Stimulated activated CD4-positive, alpha-beta T cell treated with anti-CD3 and anti-CD28 coated beads, TNF-alpha, amount 100 ng/mL, for 24 hours (primary cell): ENCODE results near the gene RCAN2.
"Not testable (repeated sequence)": the region's sequence is repeated elsewhere in the genome, so short reads cannot be mapped to it uniquely, and the experiment has no call there.

ENCODE experiments used
- DNase-seq, 3 experiments: peaks; one replicate each; pipeline ENCODE4 v3.0.0-alpha.2; 2020; ENCODE audit warnings: low read depth in 3 of 3

The RCAN2 gene

DNA sequence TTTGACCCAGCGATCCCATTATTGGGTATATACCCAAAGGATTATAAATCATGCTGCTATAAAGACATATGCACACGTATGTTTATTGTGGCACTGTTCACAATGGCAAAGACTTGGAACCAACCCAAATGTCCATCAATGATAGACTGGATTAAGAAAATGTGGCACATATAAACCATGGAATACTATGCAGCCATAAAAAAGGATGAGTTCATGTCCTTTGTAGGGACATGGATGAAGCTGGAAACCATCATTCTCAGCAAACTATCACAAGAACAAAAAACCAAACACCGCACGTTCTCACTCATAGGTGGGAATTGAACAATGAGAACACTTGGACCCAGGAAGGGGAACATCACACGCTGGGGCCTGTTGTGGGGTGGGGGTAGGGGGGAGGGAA is 103.5 kb downstream of the RCAN2 start:
- not testable (repeated sequence) for DNase-seq

DNA sequence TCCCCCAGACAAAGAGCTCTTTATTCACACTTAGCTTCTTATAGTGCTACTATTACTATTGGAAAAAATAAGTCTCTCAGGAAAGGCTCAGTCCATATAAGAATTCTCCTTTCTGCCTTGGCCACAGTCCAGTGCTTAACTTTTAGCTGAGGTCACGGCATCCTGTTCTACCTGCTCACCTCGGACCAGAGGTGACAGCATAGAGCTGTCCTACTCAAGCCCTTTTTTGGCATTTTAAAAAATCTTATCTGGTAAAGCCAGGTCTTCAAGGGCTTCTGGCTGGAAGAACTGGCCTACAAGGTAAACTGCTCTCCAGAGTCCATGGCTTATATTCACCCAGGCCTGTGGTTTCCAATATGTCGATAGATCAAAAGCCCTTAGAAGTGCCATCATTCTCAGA is 109.7 kb downstream of the RCAN2 start:
- no peak for DNase-seq

DNA sequence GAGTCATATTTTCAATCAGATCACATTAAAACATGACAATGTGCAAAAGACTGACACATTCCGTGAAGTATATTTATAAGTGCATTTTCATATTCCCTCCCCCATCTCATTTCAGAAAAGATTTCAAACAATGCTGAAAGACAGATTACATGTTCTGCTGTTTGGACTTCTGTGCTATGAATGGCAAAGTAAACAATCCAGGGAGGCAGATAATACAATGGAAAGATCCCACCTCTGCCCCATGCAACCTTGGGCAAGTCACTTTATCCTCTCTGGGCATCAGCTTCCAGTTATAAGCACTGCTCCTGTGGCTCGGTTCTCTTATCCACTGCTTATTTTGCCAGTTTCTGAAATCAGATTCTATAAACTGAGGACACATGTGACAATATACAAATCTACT is 110.2 kb downstream of the RCAN2 start:
- no peak for DNase-seq

DNA sequence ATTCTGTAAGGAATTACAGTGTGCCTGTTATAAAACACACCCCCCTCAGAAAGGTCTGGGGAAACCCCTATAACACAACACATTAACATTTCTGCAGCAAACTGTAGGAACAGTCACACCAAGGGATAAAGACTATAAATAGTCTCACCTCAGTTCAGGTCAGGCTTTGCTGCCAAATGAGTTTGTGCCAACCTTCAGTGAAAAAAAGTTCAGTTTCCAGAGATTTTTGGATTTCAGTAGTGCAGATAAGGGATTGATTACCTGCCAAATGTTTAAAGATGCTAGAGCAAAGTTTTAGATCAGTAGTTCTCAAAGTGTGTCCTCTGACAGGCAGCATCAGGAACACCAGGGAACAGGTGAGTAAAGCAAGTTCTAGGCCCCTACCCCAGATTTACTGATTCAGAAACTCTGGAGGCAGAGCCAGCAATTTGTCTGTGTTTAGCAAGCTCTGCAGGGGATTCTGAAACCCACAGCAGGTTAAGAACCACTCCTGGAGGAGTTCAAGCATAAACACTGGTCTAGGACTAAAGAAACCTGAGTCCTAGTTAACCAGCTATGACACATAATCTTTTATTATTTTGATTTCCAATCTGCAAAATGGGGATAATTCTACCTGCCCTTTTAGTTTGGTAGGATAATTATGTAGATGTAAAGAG is 111.0 kb downstream of the RCAN2 start:
- no peak for DNase-seq

DNA sequence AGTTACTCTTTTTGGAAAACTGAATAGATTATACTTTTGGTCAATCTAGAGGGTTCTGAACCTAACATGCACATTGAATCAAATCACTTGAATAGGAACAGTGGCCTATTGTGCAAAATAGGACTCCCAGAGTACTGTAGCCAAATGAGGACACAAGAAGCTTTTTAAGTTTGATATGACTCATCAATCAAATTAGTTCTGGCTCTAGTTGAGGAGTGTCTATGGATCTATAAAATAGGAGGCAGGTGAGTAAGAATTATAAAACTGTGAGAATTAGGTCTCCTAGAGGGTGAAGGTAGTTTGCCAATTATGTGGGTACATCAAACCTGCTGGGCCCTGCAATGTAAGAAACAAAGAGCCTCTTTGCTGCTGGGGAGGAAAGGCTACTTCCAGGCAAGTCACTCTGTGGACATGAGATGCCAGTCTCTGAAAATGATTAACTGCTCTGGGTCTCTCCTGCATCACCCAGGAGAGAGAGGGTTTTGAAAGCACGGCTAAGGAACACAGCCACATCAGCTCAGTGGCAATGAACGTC is 112.3 kb downstream of the RCAN2 start:
- DNase-seq = no peak

DNA sequence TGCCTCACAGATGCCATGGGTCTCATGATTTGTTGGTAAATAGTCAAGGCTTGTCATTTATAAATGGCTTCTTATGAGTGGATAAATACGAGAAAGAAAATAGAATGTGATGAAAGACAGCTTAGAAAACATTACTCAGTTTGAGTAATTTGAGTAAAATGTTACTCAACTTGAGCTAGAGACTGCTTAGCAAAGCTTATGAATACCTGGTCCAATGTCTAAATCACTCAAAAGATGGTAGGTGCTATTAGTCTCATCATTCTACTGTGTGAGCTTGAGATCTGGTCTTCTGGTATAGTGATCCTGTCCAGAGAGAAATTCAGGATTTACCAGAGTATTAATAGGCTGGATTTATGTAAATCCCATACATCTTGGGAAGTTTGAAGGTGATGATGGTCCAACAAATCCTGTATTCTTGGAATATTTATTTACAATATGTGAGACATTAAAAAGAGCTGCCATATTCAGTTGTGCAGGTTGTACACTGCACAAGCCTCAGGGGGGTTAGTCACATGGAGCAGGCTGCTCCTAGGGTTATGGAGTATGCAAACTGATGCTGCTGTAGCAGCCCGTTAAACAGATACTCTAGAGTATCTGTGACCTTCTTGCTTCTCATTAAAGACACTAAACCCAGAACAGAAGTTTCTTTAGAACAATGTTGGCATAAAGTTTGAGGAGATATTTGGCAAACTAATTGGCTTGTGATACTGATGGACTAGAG is 112.9 kb downstream of the RCAN2 start:
- no peak for DNase-seq

DNA sequence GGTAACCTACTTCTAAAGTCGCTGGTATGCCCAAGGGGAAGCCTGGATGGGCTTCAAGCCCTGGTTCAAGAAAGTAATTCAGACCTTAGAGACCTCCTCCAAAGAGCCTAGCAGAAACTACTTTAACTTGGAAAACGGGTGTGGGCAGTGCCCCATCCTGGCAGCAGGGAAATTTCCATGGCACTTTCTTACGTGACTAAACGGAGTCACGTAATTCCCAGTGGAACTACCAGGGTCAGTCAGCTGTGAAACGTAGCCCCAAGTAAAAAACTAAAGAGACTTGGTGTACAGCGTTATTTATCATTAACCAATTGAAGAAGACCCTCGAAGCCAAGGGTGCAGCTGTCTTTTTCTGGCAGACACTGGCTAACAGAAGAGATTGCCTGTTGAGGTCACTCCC is 114.0 kb downstream of the RCAN2 start:
- no peak for DNase-seq

DNA sequence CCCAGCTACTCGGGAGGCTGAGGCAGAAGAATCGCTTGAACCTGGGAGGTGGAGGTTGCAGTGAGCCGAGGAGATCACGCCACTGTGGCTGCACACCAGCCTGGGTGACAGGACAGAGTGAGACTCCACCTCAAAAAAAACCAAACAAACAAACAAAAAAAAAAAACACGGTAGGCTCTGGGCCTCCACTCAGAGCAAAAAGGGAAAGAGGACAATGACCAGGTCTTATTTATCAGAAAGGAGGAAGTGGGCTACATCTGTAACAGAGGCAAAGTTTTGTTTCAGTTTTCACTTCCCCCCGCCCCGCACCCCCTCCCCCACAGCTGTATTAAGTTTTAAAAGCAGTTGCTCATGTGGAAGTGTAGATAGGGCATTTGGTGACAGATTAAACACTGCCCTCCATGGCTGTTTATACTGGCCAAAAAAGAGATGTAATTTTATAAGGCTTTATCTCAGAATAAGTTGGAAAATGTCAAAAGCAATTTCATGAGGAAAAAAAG is 114.6 kb downstream of the RCAN2 start:
- DNase-seq = no peak

DNA sequence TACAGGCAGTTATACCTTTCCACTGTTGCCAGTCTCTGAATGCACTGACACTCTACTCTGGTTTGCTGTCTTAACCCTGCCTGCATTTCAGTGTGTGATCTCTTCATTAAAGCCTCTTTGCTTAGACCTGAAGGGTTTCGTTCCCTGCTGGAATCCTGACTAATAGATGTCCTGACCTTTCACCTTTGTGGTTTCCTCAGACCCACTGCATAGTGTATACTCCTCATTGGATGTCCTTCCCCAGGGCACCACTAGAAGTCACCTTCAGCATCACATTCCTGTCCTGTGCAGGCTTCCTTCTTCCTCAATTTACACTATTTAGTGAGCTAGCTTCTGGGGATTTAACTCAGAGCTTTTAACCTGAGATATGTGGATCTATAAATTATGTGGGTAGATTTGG is 120.6 kb downstream of the RCAN2 start:
- no peak for DNase-seq

DNA sequence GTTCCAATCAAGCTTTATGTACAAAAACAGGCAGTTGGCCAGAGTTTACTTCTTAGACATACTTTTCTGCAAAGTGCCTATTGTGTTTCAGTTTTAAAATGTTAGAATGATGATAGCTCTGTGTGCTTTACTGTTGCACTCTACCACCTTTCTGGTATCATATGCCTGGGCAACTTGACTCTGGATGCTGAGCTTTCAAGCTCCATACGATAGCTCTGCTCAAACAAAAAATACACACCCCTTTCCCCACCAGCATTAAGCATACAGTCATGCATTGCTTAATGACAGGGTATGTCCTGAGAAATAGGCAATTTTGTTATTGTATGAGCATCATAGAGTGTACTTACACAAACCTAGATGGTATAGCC is 123.1 kb downstream of the RCAN2 start:
- DNase-seq = no peak

DNA sequence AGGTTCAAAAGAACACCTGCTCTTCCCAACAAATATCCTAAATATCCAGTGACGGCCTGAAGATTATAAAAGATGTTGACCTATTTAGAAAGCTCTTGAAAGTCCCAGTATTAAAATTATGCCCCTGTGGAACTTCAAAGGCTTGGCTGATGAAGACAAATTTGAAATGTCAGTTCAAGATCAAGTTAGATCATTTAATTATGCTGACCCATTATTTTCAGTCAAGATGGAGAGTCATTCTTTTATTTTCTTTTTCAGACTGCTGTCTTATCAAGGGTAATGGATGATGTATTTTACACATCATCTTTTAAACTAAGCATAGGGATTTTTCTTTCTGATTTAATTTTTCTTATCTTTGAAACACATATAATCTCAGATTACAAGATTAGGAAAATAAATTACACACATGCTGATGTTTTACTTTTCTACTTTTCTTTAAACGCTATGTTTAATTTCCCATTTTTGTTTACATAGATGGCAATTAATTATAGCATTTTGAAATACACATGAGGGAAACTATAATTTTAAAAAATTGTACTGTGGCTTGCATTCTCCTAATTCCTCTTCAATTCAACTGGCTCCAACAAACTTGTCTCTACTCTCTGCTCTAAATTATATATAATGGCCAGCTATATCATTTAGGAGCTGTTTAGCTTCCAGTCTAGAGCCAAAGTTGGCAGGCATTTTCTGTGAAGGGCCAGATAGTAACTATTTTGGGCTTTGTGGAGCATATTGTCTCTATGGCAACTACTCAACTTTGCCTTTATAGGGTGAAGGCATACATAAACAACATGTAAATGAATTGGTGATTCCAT is 123.7 kb downstream of the RCAN2 start:
- DNase-seq = no peak

DNA sequence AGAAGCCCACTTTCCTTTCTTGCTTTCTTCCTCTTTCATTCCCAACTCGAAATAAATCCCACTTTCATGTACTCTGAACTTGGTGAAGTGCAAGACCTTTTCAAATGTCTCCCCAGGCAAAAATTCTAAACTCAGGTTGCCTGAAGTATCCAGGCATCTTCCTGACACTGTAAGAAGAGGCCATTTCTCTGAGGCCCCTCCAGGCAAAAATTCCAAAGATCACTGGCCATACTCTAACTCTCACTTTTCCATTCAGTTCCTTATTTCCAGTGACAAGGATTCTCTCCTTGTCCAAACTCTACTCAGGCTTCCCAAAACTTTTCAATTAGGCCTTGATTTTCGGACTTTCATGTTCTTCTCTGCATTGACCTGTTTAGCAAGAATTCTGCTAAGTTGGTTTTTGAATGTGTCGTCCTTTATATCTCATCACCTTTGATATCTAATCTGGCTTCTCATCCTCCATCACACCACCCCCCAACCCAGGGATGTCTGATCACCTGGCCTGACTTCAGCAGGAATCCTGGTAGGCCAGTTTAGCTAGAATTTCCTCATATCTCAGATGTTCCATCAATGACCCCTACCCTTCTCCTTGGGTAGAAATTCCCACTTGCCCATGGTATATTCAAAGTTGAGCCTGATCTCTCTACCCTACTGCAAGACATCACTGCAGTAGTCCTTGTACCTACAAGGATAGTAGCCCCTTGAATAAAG is 124.9 kb downstream of the RCAN2 start:
- DNase-seq = no peak

DNA sequence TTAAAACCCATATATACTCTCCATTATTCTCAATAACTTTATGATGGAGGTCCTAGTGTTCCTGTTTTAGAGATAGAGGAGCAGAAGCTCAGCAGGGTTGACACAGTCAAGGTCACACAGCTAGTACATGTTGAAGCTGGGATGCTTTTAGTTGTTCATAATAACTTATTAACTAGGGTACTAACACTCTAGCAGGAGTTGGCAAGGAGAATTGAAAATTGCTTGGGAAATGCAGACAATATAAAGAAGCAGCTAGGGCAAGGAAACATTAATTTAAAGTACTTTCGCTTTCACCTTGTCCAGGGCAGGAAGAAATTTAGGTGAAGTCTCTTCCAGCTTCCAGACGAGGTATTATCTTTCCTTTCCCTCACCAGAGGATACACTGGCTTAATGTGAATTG is 133.7 kb downstream of the RCAN2 start:
- DNase-seq = no peak

DNA sequence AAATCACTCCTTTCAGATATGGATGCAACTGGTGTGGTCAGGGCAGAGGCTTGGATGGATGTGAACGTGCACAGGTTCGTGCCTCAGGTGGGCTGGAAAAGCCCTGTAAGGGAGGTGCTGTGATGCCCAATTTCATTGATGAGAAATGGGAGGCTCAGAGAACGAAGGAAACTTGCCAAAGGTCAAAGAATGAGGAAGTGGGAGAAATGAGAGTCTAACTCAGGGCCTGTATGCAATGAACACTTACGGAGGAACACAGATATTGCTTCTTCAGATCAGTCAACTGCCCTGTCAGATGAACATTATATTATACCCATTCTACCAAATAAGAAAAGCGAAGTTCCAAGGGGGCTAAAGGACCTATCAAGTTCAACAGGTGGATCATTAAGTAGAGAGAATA is 134.7 kb downstream of the RCAN2 start:
- DNase-seq = no peak

DNA sequence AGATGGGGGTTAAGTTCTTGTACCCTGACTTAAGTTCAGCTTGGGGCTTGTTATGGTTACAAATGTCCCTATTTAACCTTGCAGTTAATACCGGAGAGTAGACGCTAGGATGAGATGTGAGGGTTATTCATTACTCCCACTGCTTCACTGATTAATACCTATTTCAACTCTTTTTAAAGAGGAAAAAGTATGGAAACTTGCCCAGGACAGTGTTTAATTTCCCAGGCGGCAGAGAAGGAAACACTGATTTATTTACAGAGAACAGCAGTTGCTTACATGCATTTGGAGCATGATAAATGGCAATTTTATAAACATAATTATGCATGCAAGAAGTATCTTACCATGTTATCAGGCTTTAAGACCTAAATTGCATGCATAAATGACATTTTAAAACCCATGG is 137.7 kb downstream of the RCAN2 start:
- no peak for DNase-seq

DNA sequence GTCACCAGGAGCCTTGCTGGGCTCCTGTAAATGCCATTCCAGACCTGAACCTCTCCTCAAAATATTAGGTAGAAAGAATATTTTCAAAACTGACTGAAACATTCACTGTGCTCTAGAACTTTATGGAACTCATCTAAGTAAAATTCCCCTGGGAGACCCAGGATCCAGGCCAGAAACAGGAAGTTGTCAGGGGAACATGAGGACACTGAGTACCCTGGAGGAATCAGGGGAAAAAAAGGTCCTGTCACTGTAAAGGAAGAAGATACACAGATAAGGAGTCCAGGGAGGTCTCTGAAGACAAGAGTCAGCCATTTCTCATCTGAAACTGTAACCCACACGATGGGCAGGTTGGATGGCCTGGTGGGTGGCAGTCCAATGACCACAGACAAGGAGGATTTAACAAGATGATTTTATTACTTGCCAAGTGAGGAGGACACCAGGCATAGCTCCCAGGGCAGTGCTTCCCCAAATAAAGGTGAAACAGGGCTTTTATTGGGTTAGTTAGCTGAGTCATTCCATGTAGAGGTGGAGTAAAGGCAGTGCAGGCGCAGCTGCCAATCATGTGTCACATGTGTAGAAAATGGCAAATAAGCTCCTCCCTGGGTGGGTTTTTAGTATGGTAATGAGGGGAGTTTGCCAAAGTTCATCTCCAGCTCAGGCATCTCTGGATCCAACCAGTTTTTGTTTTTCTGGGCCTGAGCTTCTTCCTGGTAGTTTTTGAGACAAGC is 138.5 kb downstream of the RCAN2 start:
- DNase-seq = no peak

DNA sequence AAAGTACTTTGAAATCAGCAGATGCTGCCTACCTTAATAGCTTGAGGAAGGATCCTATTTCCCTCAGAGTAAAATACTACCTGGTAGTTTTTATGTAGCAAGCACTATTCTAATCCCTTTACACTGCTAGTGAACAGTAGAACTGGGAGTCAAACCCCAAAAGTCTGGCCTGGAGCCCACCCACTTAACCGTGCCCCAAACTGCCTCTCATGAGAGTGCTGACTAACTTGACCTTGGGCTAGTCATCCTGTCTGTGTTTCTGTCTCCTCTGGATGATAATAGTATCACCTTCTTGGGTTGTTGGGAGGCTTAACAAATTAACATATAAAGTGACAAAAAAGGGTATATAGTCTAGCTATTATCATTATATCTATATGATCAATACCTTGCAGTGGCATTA is 140.5 kb downstream of the RCAN2 start:
- DNase-seq = no peak

DNA sequence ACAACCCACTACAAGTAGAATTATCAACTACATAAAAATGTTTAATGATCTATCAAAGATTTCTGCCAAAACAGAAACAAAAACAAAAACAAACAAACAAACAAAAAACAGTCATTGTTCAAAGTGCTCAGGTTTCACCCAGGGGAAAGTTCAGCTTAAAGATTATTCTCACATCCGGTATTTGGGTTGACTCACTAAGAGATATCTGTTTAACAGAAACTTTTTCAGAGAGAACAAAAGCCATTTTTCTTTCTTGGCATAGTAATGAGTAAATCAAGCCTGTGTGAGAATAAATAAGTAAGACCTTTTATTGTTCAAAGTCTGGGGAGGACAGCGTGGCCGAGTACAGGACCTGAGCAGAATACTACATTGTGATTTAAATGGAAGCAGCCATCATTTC is 143.6 kb downstream of the RCAN2 start:
- DNase-seq = no peak

DNA sequence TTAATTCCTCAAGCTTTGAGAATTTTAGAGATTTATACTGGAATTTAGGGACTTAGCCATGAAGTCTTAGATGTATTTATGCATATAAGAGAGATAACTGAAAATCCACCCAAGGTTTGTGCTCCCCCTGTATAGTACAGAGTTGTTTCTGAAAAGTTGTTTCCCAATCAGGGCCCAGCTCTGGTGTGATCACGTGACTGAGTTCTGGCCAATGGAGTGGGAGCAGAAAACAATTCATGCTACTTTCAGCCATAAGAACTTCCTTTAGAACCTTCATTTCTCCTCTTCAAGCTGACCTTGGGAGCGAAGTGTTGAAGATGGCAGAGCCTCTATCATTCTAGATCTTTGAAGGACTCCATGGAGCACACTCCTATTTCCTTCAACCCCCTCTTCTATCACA is 151.0 kb downstream of the RCAN2 start:
- no peak for DNase-seq

DNA sequence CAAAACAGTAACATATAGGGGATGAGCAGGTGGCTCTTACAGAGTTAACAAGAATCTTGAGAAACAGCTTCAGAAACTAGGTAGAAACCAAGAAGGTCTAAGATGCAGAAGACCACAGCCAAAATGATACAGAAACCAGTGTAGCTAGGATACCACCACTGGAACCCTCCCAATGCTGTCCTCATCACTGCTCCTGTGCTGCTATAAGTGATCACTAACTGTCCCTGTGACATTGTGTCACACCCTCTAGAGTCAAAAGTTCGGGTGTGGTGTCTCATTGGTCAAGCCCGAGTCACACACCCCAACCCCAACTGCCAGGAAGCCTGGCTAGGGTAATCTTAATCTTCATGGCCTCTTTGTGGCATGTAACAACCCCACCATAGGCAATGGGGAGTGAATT is 153.1 kb downstream of the RCAN2 start:
- no peak for DNase-seq

DNA sequence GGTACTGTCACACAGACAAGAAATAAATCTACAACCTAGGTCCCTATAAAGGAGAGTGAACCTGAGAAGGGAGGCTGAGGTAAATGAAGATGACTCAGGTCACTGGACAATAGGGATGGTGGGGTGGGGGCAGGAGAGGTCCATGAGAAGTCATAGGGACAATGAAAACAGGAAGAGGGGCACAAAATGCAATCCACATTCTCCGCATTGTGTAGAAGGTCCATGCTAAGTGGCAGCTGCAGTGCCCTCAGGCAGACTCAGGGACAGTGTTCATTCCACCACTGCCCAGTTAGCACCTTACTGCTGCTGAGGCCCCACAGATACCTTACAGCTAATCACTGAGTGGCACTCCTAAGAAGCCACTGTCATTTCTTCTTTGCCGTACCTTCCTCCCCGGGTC is 156.8 kb downstream of the RCAN2 start:
- DNase-seq = no peak
